GM12878 (cell line): ENCODE results near the gene PLTP.
"Not testable (repeated sequence)": the region's sequence is repeated elsewhere in the genome, so short reads cannot be mapped to it uniquely, and the experiment has no call there.

Source experiments
- BMI1 ChIP-seq: fragments of 450-650 bp; IDR thresholded peaks from 2 replicates; pipeline ENCODE4 v1.6.1; 2016; ENCODE audit warnings: mild to moderate bottlenecking, moderate library complexity, borderline replicate concordance
- PKNOX1 ChIP-seq: fragments of 450-650 bp; IDR thresholded peaks from 2 replicates; pipeline ENCODE4 v1.6.1; 2016; ENCODE audit warnings: mild to moderate bottlenecking
- POLR2A ChIP-seq: IDR thresholded peaks from 2 replicates; pipeline ENCODE4 v1.6.1; 2011; ENCODE audit warnings: low read depth, mild to moderate bottlenecking, low read length

GRCh38 chr20:45901332-45901731, 10.6 kb downstream of the PLTP start:
- not testable (repeated sequence) for TF ChIP-seq POLR2A, BMI1, PKNOX1
